ENCODE measurements around the gene ADAM21.
"Not testable (repeated sequence)": the region's sequence is repeated elsewhere in the genome, so short reads cannot be mapped to it uniquely, and the experiment has no call there.

The ADAM21 gene

DNA sequence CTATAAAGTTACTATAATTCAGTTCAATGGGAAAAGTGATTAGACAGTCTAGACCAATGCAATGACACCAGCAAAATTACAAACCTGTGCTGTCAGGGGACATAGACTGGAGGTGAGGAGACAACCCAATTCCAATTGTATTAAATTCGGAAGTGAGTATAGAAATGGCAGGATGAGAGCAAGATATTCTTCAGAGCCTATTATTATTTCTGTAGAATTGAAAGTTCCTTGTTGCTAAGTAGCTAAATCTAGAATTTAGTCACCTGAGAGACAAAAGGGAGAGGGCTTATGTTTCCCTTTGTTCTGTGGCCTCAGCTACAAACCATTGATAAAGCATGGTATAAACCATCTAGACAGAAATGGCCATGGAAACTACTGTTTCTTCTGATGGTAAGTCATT, at the start of gene ADAM21:
TSS of gene ADAM21 (plus strand) at position 301 of the 400 bp plus-strand sequence. CDS start 5,326 bp downstream, outside the sequence.
- no peak for DNase-seq

DNA sequence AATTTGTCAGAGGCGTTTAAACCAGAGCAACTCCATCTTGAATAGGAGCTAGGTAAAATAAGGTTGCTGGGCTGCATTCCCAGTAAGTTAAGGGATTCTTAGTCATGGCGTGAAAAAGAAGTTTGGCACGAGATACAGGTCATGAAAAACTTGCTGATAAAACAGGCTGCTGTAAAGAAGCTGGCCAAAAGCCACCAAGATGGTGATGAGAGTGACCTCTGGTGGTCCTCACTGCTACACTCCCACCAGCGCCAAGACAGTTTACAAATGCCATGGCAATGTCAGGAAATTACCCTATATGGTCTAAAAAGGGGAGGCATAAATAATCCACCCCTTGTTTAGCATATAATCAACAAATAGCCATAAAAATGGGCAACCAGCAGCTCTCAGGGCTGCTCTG, 48.6 kb upstream of the ADAM21 start:
- DNase-seq, result not testable (repeated sequence)

DNA sequence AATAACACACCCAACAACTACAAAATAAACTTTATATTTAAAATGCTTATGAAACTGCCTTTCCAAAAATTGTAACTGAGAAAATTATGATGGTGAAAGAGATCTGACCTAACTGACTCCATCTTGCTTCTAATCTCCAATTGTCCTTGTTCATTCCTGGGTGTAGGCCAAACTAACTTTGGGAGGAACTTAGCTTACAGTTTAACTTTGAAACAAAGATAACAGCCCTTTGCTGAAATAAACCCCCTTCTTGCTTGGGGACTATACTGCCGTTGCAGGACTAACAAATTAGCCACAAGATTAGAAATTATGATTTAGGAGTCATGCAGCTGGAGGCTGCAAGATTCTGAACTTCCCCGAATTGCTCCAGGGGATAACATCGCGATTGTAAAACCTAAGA, 45.8 kb upstream of the ADAM21 start:
- not testable (repeated sequence) for DNase-seq

DNA sequence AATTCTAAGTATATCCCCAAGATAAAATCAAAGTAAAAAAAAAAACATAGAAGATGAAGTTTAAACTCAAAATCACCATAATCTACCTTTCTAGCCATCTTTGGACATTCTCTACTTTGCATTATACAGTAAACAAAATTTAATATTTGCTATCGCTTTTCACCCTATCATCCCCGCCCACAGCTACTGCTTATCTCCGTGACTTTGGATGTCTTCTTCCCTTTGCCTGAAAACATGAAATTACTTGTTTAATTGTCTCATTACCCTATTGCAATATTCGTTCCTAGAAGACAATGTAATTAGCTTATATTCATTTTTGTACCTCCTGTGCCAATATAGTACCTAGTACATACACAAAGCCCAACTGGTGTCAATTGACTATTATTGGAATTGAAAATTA, 44.4 kb upstream of the ADAM21 start:
- no peak for DNase-seq

DNA sequence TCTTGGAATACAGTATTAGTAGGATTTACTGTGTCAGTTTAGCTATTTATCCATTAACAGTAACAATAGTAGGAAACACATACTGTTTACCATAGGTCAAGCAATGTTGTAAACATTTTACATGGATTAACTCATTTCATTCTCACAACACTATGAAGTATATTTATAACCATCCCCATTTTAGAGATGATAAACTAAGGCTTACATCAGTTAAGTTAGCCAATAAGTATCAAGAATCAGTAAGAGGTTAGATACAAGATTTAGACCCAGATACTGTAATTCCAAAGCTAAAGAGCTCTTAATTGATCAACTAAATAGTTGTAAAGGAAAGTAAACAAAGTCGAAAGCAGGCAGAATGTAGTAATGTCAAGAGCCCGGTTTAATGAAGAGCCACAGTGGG, 36.2 kb upstream of the ADAM21 start:
- DNase-seq, result no peak

DNA sequence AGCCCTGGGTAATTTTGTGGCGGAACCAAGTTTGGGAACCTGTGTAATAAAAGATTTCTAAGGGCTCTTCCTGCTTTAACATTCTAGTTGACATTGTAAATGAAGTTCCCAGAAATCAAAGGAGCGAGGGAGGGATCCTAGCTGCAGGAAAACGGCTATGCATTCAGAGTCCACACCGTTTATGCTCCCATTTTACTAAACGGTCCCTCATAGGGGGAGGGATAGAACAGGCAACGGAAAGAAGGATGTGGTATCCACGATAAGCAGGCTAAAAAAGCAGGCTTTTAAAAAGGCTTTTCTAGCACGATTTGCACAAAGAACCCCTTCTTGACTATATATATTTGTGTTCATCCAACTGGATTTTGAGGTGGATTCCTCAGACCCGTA, 35.6 kb upstream of the ADAM21 start:
- DNase-seq, result no peak

DNA sequence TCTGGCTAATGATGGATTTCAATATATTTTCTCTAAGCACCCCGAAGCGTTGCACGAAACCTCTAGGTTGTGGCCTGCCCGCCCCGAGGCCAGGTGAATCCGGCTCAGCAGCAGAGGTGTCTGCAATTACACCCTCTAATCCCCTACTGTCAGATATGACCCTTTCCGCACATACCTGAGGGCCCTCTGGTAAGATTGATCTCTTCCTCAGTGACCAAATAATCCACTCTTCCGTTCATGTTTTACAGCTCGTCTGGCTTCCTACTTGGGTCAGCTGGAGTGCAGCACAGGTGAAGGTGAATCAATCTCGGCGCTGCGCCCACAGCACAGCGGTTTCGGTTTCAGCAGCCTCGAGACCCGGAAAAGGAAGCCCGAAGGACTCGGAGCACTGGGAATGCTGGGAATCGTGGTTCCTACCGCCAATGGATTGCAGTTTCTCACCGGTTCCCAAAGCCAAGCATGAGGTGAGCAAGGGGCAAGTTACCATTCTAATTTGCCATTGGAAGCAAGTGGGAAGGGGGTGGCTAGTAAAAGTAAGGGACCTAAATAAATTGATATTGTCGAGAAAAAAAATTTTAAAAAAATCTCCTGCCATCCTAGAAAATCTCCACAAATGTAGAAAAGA, 35.1 kb upstream of the ADAM21 start, which contains the start of gene SYNJ2BP:
TSS of gene SYNJ2BP (minus strand) at position 366 of the 625 bp plus-strand sequence. CDS start at position 239, 127 bp downstream.
- DNase-seq, result peak; percentile 62

DNA sequence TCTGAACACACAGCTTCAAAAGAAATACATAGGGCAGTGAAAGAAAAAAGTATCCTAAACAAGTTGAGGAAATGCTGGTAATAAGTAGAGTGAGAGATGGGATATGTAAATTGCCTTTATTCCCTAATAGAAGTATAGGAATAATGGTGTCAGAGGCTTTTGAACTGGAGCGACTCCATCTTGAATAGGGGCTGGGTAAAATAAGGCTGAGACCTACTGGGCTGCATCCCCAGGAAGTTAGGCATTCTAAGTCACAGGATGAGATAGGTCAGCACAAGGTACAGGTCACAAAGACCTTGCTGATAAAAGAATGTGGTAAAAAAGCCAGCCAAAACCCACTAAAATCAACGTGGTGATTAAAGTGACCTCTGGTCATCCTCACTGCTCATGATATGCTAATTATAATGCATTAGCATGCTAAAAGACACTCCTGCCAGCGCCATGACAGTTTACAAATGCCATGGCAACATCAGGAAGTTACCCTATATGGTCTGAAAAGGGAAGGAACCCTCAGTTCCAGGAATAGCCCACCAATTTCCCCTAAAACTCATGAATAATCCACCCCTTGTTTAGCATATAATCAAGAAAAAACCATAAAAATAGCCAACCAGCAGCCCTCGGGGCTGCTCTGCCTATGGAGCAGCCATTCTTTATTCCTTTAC, 32.6 kb upstream of the ADAM21 start:
- not testable (repeated sequence) for DNase-seq

DNA sequence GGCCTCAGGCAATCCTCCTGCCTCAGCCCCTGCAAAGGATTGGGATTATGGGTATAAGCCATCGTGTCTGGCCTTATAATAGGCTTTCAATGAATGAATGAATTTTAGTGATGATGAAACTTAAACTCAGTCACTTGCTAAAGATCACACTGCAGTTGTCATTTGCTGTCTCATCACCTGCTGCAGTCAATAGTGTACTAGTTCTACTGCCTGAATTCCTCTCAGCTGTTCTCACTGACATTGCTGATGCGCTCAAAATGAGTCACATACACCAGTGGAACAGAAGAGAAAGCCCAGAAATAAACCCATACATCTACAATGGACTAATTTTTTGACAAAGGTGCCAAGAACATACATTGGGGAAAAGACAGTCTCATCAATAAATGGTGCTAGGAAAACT, 29.4 kb upstream of the ADAM21 start:
- no peak for DNase-seq

DNA sequence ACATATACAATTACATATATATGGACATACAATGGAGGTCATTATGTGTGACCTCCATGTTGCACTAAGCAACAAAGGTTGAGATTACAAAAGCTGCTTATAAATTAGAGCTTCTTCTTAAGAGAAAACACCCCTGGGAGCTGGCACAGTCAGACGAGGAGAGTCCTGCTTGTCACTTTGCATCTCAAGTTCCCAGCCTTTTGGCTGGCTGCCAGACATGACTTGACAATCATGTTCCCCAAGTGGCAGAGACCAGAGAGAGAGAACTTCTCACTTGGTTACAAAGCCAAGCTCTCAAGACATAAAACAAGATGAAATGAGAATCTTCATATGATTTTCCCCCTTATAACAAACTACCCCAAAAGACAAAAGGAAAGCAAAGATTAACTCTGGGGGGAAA, 26.6 kb upstream of the ADAM21 start:
- no peak for DNase-seq

DNA sequence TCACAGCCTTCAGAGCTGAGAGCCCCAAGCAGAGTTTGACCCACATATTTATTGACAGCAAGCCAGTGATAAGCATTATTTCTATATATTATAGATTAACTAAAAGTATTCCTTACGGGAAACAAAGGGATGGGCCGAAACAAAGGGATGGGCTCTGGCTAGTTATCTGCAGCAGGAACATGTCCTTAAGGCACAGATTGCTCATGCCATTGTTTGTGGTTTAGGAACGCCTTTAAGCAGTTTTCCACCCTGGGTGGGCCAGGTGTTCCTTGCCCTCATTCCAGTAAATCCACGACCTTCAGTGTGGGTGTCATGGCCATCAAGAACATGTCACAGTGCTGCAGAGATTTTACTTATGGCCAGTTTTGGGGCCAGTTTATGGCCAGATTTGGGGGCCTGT, 25.4 kb upstream of the ADAM21 start:
- not testable (repeated sequence) for DNase-seq

DNA sequence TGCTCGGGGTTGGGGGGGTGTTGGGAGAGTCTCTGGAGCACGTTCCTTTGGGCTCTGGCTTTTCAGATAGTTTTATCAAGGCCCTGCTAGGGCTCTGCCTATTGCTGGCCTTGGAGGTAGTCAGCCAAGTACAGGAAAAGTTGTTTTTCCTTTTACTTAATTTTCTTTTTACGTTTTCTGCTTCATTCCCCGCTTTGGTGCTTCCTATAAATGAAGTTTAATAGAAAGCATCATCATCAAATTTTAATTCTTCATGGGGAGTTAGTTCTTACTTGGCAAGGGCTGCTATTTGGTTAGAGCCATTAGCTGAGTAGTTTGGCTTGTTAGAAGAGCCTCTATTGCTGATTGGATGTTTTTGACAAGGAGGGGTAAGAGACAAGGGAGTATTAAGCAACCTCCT, 15.1 kb upstream of the ADAM21 start:
- DNase-seq, result no peak

DNA sequence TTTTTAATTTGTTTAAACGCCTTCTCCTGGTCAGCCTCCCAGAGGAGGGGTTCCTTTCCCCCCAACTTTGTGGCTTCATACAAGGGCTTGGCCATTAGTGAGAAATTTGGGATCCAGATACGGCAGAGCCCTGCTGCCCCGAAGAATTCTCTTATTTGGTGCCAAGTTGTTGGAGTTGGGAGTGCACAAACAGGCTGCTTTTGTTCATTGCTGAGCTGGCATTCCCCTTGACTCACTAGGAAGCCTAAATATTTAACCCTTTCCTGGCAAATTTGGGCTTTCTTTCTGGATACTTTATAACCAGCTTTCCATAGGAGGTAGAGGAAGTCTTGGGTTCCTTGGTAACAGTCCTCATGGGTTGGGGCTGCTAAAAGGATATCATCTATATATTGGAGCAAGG, 10.3 kb upstream of the ADAM21 start:
- no peak for DNase-seq

DNA sequence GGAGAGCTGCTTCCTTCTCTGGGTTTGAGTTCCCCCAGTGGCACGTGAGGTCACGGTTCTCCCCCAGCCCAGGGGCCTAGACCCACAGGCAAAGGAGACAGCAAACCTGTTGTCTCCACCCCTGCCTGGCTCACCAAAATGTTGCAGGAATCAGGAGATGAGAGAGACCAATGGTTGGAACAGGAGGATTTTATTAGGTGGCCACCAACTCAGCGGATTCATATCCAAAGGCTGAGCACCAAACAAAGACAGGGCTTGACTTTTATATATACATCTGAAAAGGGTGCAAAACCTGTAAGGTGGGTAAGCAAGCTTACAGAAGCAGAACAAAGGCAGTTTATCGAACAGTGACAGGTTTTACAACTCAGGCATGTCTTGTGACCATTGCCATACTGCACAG, 9.2 kb upstream of the ADAM21 start:
- DNase-seq, result no peak

DNA sequence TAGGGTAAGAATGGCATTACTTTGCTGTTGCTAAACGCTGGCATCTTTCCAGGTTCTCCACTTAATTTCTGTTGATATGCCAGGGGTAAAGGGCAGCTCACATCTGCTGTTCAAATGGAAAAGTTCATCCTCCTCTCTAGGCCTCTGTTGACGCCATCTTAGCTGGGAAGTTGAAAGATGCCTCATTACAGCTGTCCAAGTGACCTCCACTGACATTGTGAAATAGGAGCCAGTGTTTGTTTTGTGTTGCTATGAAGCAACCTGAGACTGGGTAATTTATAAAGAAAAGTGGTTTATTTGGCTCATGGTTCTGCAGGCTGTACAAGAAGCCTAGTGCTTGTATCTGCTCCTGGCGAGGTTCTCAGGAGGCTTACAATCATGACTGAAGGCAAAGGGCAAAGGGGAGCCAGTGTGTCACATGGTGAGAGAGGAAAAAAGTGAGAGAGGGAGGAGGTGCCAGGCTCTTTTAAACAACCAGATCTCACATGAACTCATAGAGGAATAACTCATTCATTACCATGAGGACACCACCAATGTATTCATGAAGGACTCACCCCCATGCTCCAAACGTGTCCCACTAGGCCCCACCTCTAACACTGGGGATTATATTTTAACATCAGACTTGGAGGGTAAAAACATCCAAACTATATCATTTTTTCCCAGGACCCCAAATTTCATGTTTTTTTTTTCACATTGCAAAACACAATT, 3.2 kb upstream of the ADAM21 start:
- no peak for DNase-seq

DNA sequence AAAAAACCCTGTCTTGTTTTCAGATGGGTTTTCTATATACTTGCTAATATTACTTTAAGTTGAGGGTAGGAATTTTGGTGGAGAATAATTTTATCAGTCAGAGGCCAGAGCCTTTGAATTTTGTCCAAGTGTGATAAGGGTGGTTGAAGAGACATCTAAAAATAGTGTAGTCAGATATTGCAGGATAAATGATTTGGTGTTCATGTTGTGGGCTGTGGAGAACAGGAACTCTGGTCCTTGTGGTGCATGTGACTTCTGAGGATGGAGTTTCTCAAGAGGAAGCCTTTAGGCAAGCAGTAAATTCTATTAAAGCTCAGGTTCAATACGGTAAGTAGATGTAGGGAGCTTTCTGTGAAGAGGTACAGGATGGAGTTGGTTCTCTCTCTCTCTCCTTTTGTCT, 2.8 kb downstream of the ADAM21 start:
- DNase-seq, result no peak

DNA sequence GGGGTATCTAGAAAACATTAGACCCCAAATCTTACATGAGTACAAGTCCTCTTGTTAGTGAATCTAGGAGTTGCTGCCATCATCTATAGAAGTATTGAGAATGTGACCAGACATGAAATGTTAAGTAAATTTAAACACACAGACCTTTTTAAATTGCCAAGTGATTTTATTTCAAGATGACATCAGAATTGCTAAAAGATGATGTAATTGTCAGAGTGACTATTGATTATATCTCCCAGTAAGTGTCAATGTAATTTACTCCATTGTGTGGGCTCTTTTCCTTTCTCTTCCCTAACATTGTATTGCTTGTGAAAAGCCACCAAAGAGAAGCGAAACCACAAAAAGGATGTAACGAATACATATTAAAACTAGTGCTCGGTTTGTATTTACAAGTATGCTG, 16.8 kb downstream of the ADAM21 start:
- no peak for DNase-seq

DNA sequence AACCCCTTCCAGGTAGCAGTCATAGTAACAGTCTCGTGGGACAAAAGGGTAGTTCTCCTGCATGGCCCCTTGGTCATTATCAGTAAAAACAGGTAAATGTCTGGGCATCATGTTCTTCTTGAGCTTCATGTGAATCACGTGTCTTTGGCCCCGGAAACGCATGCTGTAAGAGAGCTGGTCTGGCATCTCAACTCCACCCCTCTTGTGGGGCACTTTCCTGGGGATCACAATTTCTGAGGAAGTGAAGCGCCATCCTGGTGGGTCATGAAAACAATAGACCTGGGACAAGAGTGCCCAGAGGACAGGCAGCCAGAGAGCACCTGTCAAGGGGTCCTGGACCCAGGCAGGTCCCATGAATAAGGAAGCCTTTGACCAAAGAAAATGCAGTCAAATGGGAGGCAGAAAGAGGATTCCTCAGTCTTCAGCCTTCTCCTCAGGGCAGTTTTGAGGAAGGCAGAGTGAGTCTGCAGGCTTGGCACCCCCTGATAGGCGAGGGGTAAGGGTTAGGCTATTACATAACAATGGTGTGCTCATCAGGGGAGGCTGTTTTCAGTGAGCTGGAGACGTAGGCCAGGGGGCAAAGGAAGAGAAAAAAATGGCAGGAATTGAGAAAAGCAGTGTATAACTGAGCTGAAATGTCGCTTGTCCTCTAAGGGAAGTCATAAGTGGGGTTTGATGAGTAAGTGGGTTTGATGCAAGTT, 19.0 kb downstream of the ADAM21 start:
- not testable (repeated sequence) for DNase-seq

DNA sequence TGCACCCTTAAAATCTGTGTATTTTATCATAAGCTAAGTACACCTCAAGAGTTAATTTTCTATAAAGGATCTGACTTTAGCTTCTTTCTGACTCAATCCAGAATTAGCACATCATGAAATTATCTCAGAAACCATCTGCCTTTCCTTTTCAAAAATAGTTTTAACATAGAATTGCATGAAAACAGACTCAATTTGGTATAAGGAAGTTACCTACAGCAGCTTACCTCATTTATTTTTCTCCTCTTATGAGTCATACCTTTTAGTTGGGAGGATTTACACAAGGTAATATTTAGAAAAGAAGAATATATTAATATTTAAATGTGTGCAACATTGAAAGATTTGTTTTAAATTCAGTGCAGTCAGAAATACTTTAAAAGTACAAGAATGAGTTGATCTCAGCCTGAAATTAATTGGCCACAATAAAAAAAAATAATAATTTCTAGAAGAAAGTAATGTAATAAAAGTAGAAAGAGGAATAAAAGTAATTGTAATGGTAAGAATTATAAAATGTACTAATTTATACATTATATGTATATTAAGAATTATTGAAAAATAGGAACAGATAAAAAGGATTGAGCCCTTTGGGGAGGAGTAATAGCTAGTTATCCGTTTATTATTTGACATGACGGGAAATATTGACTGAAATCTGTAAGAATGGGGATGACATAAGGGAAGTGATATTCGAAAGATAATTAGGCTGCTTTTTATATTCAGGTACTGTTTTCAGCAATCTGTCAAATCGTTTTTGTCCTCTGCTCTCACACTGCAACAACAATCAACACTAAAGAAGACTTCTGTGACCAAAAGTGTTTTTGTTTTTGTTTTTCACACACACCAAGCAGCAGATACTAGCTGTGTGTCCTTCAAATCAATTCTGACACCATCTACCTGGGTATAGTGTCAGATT, 20.5 kb downstream of the ADAM21 start:
- DNase-seq, result no peak

DNA sequence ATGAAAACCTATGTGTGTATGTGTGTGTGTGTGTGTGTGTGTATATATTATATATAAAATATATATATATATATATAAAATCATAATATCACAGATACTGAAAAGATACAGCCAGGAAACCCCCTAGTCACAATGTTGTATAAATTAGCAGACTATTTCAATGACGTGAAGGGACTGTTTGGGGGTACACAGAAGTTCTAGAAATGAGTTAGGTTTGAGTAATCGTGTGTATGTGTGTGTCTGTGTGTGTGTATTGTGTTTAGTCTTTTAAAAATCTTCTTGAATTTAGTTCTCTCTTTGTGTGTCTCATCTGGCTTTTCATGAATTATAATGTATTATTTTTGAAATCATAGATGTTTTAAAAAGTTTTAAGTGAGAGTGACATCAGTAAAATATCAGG, 21.9 kb downstream of the ADAM21 start:
- no peak for DNase-seq

DNA sequence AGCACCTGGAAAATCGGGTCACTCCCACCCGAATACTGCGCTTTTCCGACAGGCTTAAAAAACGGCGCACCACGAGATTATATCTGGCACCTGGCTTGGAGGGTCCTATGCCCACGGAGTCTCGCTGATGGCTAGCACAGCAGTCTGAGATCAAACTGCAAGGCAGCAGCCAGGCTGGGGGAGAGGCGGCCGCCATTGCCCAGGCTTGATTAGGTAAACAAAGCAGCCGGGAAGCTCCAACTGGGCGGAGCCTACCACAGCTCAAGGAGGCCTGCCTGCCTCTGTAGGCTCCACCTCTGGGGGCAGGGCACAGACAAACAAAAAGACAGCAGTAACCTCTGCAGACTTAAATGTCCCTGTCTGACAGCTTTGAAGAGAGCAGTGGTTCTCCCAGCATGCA, 23.5 kb downstream of the ADAM21 start:
- not testable (repeated sequence) for DNase-seq

DNA sequence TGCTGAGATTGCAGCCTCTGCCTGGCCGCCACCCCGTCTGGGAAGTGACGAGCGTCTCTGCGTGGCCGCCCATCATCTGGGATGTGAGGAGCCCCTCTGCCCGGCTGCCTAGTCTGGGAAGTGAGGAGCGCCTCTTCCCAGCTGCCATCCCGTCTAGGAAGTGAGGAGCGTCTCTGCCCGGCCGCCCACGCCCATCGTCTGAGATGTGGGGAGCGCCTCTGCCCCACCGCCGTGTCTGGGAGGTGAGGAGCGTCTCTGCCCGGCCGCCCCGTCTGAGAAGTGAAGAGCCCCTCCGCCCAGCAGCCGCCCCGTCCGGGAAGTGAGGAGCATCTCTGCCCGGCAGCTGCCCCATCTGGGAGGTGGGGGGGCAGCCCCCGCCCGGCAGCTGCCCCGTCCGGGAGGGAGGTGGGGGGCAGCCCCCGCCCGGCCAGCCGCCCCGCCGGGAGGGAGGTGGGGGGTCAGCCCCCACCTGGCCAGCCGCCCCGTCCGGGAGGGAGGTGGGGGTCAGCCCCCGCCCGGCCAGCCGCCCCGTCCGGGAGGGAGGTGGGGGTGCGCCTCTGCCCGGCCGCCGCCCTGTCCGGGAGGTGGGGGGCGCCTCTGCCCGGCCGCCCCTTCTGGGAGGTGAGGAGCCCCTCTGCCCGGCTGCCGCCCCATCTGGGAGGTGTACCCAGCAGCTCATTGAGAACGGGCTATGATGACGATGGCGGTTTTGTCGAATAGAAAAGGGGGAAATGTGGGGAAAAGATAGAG, 25.6 kb downstream of the ADAM21 start:
- not testable (repeated sequence) for DNase-seq

All from left hindlimb (tissue), 1 donor.